HepG2 (cell line): ENCODE results near the gene MRPS35. TPM values are rescaled to one million over a fixed set of nuclear protein-coding genes. Genes with fewer than 3 reads are reported as not detected.

ENCODE experiments used
- BRCA1 ChIP-seq: sonication (generic); formaldehyde crosslinking; IDR thresholded peaks from 2 replicates; pipeline ENCODE4 v1.4.0; 2020; ENCODE audit warnings: missing genetic modification reagents
- CBX1 ChIP-seq: IDR thresholded peaks from one replicate; pipeline ENCODE4 v1.6.1; 2016; ENCODE audit warnings: antibody characterized with exemption, low read depth
- HNRNPUL1 ChIP-seq: fragments of 200-400 bp; formaldehyde crosslinking; IDR thresholded peaks from 2 replicates; pipeline ENCODE4 v1.6.1; 2017; ENCODE audit warnings: low read depth, mild to moderate bottlenecking, low read length, moderate library complexity
- KMT2A ChIP-seq: sonication (generic); formaldehyde crosslinking; IDR thresholded peaks from 2 replicates; pipeline ENCODE4 v1.4.0; 2020; ENCODE audit warnings: missing genetic modification reagents
- MED13 ChIP-seq: sonication (generic); formaldehyde crosslinking; IDR thresholded peaks from 2 replicates; pipeline ENCODE4 v1.5.0; 2020; ENCODE audit warnings: missing genetic modification reagents
- NCOA2 ChIP-seq: sonication (generic); formaldehyde crosslinking; IDR thresholded peaks from 2 replicates; pipeline ENCODE4 v1.8.0; 2022; ENCODE audit warnings: inconsistent platforms
- NFRKB ChIP-seq: fragments of 450-650 bp; IDR thresholded peaks from 2 replicates; pipeline ENCODE4 v1.6.1; 2017
- STAT5B ChIP-seq: sonication (generic); formaldehyde crosslinking; IDR thresholded peaks from 2 replicates; pipeline ENCODE4 v1.4.0; 2020; ENCODE audit warnings: missing genetic modification reagents
- ZBTB21 ChIP-seq: sonication (generic); formaldehyde crosslinking; IDR thresholded peaks from 2 replicates; pipeline ENCODE4 v1.4.0; 2020; ENCODE audit warnings: missing genetic modification reagents
- ZNF33B ChIP-seq: sonication (generic); formaldehyde crosslinking; IDR thresholded peaks from 2 replicates; pipeline ENCODE4 v1.5.1; 2020; ENCODE audit warnings: mild to moderate bottlenecking, missing genetic modification reagents
- ZNF619 ChIP-seq: sonication (generic); formaldehyde crosslinking; IDR thresholded peaks from 2 replicates; pipeline ENCODE4 v1.4.0; 2020; ENCODE audit warnings: mild to moderate bottlenecking, missing genetic modification reagents
- polyA plus RNA-seq, 8 experiments: library from polyadenylated mRNA; depleted of rRNA in 3 of 8; stranded (reverse) in 7 of 8; unstranded in 1 of 8; fragments of >200 nt; fragmentation: Illumina TruSeq in 4 of 8; extraction: Trizol in 4 of 8; gene quantifications; 2 replicates each; pipeline versions ENCODE4 v1.2.1 to v1.2.3, GENCODE V29; 2011 to 2016; ENCODE audit warnings: low read depth in 4 of 8, missing spikeins in 1 of 8, mixed read lengths in 1 of 8; ENCODE audit not compliant: insufficient read depth in 1 of 8
- total RNA-seq, 5 experiments: library from RNA; depleted of rRNA; stranded (reverse); fragments of >200 nt; fragmentation: Illumina TruSeq; extraction: Trizol; gene quantifications; 2 replicates each; pipeline ENCODE4 v1.2.3, GENCODE V29; 2016; ENCODE audit warnings: low read depth in 1 of 5
- TF ChIP-seq, protein P1 (sequence below): sonication (generic); formaldehyde crosslinking; IDR thresholded peaks from 2 replicates; pipeline ENCODE4 v1.4.0; 2020; ENCODE audit warnings: missing genetic modification reagents, borderline replicate concordance
- TF ChIP-seq, protein P2 (sequence below), 2 experiments: sonication (generic) in 1 of 2; formaldehyde crosslinking in 1 of 2; IDR thresholded peaks; 2 replicates each; pipeline versions ENCODE4 v1.4.0 to v1.6.1; 2018 to 2020; ENCODE audit warnings: missing genetic modification reagents in 2 of 2, borderline replicate concordance in 1 of 2, low read depth in 1 of 2, mild to moderate bottlenecking in 1 of 2, missing biosample characterization in 1 of 2
- TF ChIP-seq, protein P3 (sequence below): sonication (generic); formaldehyde crosslinking; conservative IDR thresholded peaks from 2 replicates; pipeline ENCODE4 v1.8.0; 2022; ENCODE audit warnings: mild to moderate bottlenecking, moderate library complexity, missing genetic modification reagents
- TF ChIP-seq, protein P4 (sequence below), 2 experiments: fragments of 450-650 bp in 1 of 2; sonication (generic) in 1 of 2; formaldehyde crosslinking in 1 of 2; IDR thresholded peaks; 2 replicates each; pipeline versions ENCODE4 v1.6.1 to v1.8.0; 2016 to 2022; ENCODE audit warnings: antibody characterized with exemption in 1 of 2, mild to moderate bottlenecking in 1 of 2, missing genetic modification reagents in 1 of 2

The MRPS35 gene
- total and polyA plus RNA-seq, 2 of the 13 experiments (the other 11 are each of a cell fraction or from before 2014, with no cell fraction given) = 63.4 to 104 TPM

DNA sequence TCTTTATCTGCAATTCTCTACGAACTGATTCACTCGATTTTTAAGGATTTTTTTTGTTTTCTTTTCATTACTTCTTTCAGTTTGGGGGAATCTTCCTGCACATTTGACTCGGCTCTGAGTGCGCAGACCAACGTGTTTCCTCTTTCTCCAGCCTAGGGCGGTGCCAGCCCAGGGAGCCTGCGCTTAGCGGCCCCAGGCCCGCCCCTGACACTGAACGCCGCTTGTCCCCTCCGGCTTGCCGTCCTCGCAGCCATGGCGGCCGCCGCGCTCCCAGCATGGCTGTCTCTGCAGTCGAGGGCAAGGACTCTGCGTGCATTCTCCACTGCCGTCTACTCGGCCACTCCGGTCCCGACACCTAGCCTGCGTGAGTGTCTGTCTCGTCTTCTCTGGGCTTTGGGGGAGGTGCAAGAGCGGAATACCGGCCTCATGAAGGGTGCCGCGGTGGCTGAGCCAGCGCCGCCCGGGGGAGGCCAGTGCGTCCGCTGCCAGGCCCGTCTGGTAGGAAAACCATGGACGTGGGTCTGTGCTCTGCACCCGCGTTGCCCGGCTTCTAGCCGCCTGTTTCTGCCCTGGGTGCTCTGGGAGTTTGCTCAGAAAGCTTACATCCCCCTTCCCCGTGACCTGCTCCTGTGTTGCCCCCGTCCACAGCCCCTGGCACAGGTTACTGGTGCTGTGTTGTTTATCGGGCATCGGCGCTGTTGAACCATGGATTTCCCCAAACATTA, at the start of gene MRPS35 (continued):
- TF ChIP-seq, protein P1, sequence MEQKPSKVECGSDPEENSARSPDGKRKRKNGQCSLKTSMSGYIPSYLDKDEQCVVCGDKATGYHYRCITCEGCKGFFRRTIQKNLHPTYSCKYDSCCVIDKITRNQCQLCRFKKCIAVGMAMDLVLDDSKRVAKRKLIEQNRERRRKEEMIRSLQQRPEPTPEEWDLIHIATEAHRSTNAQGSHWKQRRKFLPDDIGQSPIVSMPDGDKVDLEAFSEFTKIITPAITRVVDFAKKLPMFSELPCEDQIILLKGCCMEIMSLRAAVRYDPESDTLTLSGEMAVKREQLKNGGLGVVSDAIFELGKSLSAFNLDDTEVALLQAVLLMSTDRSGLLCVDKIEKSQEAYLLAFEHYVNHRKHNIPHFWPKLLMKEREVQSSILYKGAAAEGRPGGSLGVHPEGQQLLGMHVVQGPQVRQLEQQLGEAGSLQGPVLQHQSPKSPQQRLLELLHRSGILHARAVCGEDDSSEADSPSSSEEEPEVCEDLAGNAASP (CRISPR knock-in tag) = peak; percentile 80
- TF ChIP-seq, protein P2, sequence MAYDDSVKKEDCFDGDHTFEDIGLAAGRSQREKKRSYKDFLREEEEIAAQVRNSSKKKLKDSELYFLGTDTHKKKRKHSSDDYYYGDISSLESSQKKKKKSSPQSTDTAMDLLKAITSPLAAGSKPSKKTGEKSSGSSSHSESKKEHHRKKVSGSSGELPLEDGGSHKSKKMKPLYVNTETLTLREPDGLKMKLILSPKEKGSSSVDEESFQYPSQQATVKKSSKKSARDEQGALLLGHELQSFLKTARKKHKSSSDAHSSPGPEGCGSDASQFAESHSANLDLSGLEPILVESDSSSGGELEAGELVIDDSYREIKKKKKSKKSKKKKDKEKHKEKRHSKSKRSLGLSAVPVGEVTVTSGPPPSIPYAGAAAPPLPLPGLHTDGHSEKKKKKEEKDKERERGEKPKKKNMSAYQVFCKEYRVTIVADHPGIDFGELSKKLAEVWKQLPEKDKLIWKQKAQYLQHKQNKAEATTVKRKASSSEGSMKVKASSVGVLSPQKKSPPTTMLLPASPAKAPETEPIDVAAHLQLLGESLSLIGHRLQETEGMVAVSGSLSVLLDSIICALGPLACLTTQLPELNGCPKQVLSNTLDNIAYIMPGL (CRISPR knock-in tag; IDR thresholded peaks at IDR 0.05; ENCODE audit: borderline replicate concordance in 1 of 2, low read depth in 1 of 2) = peak; percentile 97
- peak; percentile 88; the same call in 1 of the 2 replicates for TF ChIP-seq MED13 (CRISPR knock-in tag)
- TF ChIP-seq KMT2A (CRISPR knock-in tag) = peak; percentile 94
- TF ChIP-seq STAT5B (CRISPR knock-in tag) = peak; percentile 57; the same call in 1 of the 2 replicates
- TF ChIP-seq, protein P3, sequence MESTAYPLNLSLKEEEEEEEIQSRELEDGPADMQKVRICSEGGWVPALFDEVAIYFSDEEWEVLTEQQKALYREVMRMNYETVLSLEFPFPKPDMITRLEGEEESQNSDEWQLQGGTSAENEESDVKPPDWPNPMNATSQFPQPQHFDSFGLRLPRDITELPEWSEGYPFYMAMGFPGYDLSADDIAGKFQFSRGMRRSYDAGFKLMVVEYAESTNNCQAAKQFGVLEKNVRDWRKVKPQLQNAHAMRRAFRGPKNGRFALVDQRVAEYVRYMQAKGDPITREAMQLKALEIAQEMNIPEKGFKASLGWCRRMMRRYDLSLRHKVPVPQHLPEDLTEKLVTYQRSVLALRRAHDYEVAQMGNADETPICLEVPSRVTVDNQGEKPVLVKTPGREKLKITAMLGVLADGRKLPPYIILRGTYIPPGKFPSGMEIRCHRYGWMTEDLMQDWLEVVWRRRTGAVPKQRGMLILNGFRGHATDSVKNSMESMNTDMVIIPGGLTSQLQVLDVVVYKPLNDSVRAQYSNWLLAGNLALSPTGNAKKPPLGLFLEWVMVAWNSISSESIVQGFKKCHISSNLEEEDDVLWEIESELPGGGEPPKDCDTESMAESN (CRISPR knock-in tag) = peak; percentile 89
- TF ChIP-seq ZBTB21 (CRISPR knock-in tag) = no peak
- peak; percentile 94 for TF ChIP-seq BRCA1 (CRISPR knock-in tag)
- no peak for TF ChIP-seq HNRNPUL1
- TF ChIP-seq ZNF619 (CRISPR knock-in tag) = peak; percentile 50; the same call in 1 of the 2 replicates
- peak; percentile 94 for TF ChIP-seq CBX1
- TF ChIP-seq, protein P4, sequence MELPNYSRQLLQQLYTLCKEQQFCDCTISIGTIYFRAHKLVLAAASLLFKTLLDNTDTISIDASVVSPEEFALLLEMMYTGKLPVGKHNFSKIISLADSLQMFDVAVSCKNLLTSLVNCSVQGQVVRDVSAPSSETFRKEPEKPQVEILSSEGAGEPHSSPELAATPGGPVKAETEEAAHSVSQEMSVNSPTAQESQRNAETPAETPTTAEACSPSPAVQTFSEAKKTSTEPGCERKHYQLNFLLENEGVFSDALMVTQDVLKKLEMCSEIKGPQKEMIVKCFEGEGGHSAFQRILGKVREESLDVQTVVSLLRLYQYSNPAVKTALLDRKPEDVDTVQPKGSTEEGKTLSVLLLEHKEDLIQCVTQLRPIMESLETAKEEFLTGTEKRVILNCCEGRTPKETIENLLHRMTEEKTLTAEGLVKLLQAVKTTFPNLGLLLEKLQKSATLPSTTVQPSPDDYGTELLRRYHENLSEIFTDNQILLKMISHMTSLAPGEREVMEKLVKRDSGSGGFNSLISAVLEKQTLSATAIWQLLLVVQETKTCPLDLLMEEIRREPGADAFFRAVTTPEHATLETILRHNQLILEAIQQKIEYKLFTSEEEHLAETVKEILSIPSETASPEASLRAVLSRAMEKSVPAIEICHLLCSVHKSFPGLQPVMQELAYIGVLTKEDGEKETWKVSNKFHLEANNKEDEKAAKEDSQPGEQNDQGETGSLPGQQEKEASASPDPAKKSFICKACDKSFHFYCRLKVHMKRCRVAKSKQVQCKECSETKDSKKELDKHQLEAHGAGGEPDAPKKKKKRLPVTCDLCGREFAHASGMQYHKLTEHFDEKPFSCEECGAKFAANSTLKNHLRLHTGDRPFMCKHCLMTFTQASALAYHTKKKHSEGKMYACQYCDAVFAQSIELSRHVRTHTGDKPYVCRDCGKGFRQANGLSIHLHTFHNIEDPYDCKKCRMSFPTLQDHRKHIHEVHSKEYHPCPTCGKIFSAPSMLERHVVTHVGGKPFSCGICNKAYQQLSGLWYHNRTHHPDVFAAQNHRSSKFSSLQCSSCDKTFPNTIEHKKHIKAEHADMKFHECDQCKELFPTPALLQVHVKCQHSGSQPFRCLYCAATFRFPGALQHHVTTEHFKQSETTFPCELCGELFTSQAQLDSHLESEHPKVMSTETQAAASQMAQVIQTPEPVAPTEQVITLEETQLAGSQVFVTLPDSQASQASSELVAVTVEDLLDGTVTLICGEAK (IDR thresholded peaks at IDR 0.05) = no peak
- TF ChIP-seq, protein P4 (CRISPR knock-in tag; IDR thresholded peaks at IDR 0.05) = peak; percentile 78
- peak; percentile 71; the same call in 1 of the 2 replicates for TF ChIP-seq NFRKB
- TF ChIP-seq NCOA2 (CRISPR knock-in tag) = peak; percentile 46; the same call in 1 of the 2 replicates
- 0 out of 2 replicates have a peak, but pooled peaks have one; percentile 9 for TF ChIP-seq ZNF33B (CRISPR knock-in tag)
